ENCODE data around the gene ZNF607.

ZNF607 gene

GRCh38 chr19:37695144-37695899 lies 24.2 kb downstream of the ZNF607 start (continued):
- TF ChIP-seq SNAI2 (CRISPR knock-in tag; IDR thresholded peaks at IDR 0.05) = no peak
- no peak for TF ChIP-seq GLIS3 (CRISPR knock-in tag; IDR thresholded peaks at IDR 0.05)
- no peak for TF ChIP-seq ZNF70 (CRISPR knock-in tag; IDR thresholded peaks at IDR 0.05)
- TF ChIP-seq CSRNP3 (CRISPR knock-in tag; IDR thresholded peaks at IDR 0.05) = no peak
- no peak for TF ChIP-seq ZC3H10 (CRISPR knock-in tag; IDR thresholded peaks at IDR 0.05)
- TF ChIP-seq ESRRG (CRISPR knock-in tag; IDR thresholded peaks at IDR 0.05) = no peak
- TF ChIP-seq ARNTL (CRISPR knock-in tag; IDR thresholded peaks at IDR 0.05; ENCODE audit: borderline replicate concordance, low read depth) = no peak
- TF ChIP-seq ZNF8 (CRISPR knock-in tag; IDR thresholded peaks at IDR 0.05) = no peak
- TF ChIP-seq TSHZ2 (CRISPR knock-in tag; IDR thresholded peaks at IDR 0.05) = no peak
- TF ChIP-seq ISL1 (CRISPR knock-in tag; IDR thresholded peaks at IDR 0.05) = no peak

GRCh38 chr19:37692956-37693620 lies 26.5 kb downstream of the ZNF607 start:
- TF ChIP-seq CSRNP3 (CRISPR knock-in tag; IDR thresholded peaks at IDR 0.05) (no peak), GLIS3 (CRISPR knock-in tag; IDR thresholded peaks at IDR 0.05) (no peak), ESRRG (CRISPR knock-in tag; IDR thresholded peaks at IDR 0.05) (no peak), ARNTL (CRISPR knock-in tag; IDR thresholded peaks at IDR 0.05; ENCODE audit: borderline replicate concordance, low read depth) (no peak), CSDC2 (CRISPR knock-in tag; IDR thresholded peaks at IDR 0.05) (no peak), RARB (CRISPR knock-in tag; IDR thresholded peaks at IDR 0.05) (no peak), PPARA (CRISPR knock-in tag; IDR thresholded peaks at IDR 0.05; ENCODE audit: borderline replicate concordance) (no peak), CREB5 (CRISPR knock-in tag; IDR thresholded peaks at IDR 0.05; ENCODE audit: low read depth) (no peak), ZFP3 (CRISPR knock-in tag; IDR thresholded peaks at IDR 0.05) (no peak), ISL1 (CRISPR knock-in tag; IDR thresholded peaks at IDR 0.05) (no peak), POU6F1 (CRISPR knock-in tag; IDR thresholded peaks at IDR 0.05; ENCODE audit: borderline replicate concordance, low read depth) (no peak), ZNF8 (CRISPR knock-in tag; IDR thresholded peaks at IDR 0.05) (no peak), SNAI2 (CRISPR knock-in tag; IDR thresholded peaks at IDR 0.05) (no peak), ZNF70 (CRISPR knock-in tag; IDR thresholded peaks at IDR 0.05) (no peak), TOX (CRISPR knock-in tag; IDR thresholded peaks at IDR 0.05; ENCODE audit: borderline replicate concordance) (no peak), TCF4 (CRISPR knock-in tag; IDR thresholded peaks at IDR 0.05; ENCODE audit: borderline replicate concordance) (no peak)
- ATAC-seq = no peak

- TF ChIP-seq TSHZ2 (CRISPR knock-in tag; IDR thresholded peaks at IDR 0.05) = no peak
- no peak for TF ChIP-seq ISL1 (CRISPR knock-in tag; IDR thresholded peaks at IDR 0.05)
- TF ChIP-seq CSRNP3 (CRISPR knock-in tag; IDR thresholded peaks at IDR 0.05) = no peak
- no peak for TF ChIP-seq ZFP30 (CRISPR knock-in tag; IDR thresholded peaks at IDR 0.05)
- TF ChIP-seq ZNF70 (CRISPR knock-in tag; IDR thresholded peaks at IDR 0.05) = peak; percentile 70; the same call in 1 of the 2 replicates
- no peak for TF ChIP-seq BACH2 (CRISPR knock-in tag; IDR thresholded peaks at IDR 0.05; ENCODE audit: borderline replicate concordance)
- 0 out of 2 replicates have a peak, but pooled peaks have one; percentile 61 for TF ChIP-seq CSDC2 (CRISPR knock-in tag; IDR thresholded peaks at IDR 0.05)
- ATAC-seq = peak; percentile 97
Measured at GRCh38 chr19:37691881-37692504, 27.6 kb downstream of the ZNF607 start.

Measured in SK-N-SH treated with all-trans-retinoic acid at 6 μM for 48 hours (cell line).